Measurements from ENCODE around the gene CADPS2.

GRCh38 chr7:122269241-122269640, 617.0 kb downstream of the CADPS2 start:
- no peak for TF ChIP-seq FOXK1 (CRISPR knock-in tag; IDR thresholded peaks at IDR 0.05)
- TF ChIP-seq ATF6 (CRISPR knock-in tag; IDR thresholded peaks at IDR 0.05), result no peak
- no peak for TF ChIP-seq E2F5 (CRISPR knock-in tag; IDR thresholded peaks at IDR 0.05)
- TF ChIP-seq TEAD4 (CRISPR knock-in tag; IDR thresholded peaks at IDR 0.05), result no peak
- TF ChIP-seq CTCF (IDR thresholded peaks at IDR 0.05), result no peak
- no peak for TF ChIP-seq ZNF423 (CRISPR knock-in tag; IDR thresholded peaks at IDR 0.05)
- no peak for TF ChIP-seq AFF4 (CRISPR knock-in tag; IDR thresholded peaks at IDR 0.05; ENCODE audit: borderline replicate concordance)
- no peak for TF ChIP-seq JUN (CRISPR knock-in tag; IDR thresholded peaks at IDR 0.05)
- TF ChIP-seq IRF2 (CRISPR knock-in tag; IDR thresholded peaks at IDR 0.05; ENCODE audit: borderline replicate concordance, low read depth), result no peak
- TF ChIP-seq ESRRA (CRISPR knock-in tag; IDR thresholded peaks at IDR 0.05; ENCODE audit: borderline replicate concordance), result no peak
- no peak for TF ChIP-seq FOXJ3 (CRISPR knock-in tag; IDR thresholded peaks at IDR 0.05; ENCODE audit: borderline replicate concordance)
- no peak for TF ChIP-seq STAT6 (CRISPR knock-in tag; conservative IDR thresholded peaks at IDR 0.05; ENCODE audit: low read depth)
- TF ChIP-seq TP53 (CRISPR knock-in tag; IDR thresholded peaks at IDR 0.05), result no peak
- TF ChIP-seq GABPB1 (CRISPR knock-in tag; IDR thresholded peaks at IDR 0.05), result no peak

Measured in WTC11 (cell line).